ENCODE results near the gene CHST8. TPM values are rescaled to one million over a fixed set of nuclear protein-coding genes. Genes with fewer than 3 reads are reported as not detected.

CHST8 gene, protein sequence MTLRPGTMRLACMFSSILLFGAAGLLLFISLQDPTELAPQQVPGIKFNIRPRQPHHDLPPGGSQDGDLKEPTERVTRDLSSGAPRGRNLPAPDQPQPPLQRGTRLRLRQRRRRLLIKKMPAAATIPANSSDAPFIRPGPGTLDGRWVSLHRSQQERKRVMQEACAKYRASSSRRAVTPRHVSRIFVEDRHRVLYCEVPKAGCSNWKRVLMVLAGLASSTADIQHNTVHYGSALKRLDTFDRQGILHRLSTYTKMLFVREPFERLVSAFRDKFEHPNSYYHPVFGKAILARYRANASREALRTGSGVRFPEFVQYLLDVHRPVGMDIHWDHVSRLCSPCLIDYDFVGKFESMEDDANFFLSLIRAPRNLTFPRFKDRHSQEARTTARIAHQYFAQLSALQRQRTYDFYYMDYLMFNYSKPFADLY
- not detected for total RNA-seq

DNA sequence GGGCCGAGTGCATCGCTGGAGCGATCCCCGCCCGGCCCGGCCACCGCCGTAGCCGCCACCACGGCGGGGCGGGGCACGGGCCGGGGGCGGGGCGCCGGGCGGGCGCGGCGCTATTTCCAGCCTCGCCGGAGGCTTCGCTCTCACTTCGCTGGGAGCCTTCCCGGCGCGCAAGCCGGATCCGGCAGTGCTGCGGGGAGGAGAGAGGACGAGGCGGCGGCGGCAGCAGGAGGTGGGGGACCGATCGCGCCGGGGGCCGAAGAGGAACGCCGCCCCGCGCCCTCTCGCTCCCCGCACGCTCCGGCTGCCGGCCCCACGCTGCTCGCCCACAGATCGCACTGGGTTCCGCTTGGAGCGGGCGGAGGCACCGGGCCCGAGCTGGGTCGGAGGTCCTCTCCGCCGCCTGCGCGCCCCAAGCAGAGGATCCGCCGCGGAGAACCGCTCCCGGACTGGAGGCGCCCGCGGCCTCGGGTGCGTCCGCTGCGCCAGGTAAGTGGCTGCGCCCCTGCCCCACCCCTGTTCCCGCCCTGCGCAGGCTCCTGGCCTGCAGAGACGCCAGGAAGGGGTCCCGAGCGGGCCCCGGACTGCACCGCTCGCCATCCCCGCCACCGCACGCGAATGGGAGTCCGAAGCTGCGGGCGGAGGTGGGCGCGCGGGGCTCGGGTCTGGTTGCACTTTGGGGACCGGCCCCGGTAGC is at the start of gene CHST8:
Gene CHST8 (plus strand): TSS at position 143 of the 694 bp plus-strand sequence. CDS start 67,309 bp downstream, outside the sequence.
- no peak for DNase-seq
- Mint-ChIP-seq H3K9me3 (no peaks in the 10 kb centered on the region), H3K4me3 (no peak within 1 kb of the TSS), H3K4me1 (no peaks in the 10 kb centered on the region), H3K27ac (no peak within 1 kb of the TSS), H3K36me3 (no peaks in the 10 kb centered on the region), H3K27me3 (peaks cover 45% of the 10 kb centered on the region)
- POLR2A ChIA-PET: no interaction called here
- ATAC-seq (ENCODE audit: low read depth): no peak

DNA sequence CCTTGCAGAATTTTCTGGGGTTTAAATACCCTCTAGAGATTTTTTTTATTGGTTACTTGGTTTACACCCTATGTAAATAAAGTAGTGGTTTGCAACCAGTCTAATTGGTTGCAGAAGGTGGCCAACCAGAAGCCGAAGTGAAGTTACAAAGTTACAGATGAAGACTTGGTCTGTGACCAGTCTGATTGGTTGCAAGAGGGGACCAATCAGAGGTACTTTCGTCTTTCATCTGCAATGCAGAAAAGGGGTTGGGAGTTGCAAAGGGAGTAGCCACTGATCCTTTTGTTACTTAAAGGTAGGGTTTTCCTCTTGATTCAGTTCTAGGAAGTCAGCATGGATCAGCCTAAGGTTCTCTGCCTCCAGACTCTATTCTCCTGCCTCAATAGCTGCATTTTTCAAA is 48.8 kb upstream of the CHST8 start:
- no peak for DNase-seq
- H3K9me3 Mint-ChIP-seq: peaks cover 6% of the 10 kb centered on the region
- POLR2A ChIA-PET: no interaction called here
- peaks cover 27% of the 10 kb centered on the region for H3K27me3 Mint-ChIP-seq
- H3K27ac Mint-ChIP-seq: no peak overlapping the region
- H3K36me3 Mint-ChIP-seq: no peaks in the 10 kb centered on the region
- ATAC-seq (ENCODE audit: low read depth): no peak
- no peaks in the 10 kb centered on the region for H3K4me1 Mint-ChIP-seq
- H3K4me3 Mint-ChIP-seq: no peak overlapping the region

DNA sequence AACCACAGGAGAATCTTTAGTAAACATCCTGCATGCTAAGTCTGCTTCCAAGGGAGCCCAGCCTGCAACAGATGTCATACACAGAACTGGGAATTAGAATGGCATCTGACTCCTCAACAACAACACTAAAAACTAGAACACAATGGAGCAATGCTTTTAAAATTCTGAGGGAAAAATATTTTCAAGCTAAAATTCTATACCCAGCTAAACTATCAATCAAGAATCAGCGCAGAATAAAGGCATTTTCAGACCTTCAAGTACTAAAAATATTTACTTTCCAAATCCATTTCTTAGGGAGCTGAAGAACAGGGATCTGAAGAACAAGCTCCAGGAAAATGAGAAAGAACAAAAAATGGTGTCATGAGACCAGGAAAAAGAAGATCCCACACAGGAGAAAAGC is 46.9 kb upstream of the CHST8 start:
- Mint-ChIP-seq H3K36me3 (no peaks in the 10 kb centered on the region), H3K4me1 (no peaks in the 10 kb centered on the region), H3K27ac (no peak overlapping the region), H3K4me3 (no peak overlapping the region), H3K9me3 (peaks cover 6% of the 10 kb centered on the region), H3K27me3 (peaks cover 25% of the 10 kb centered on the region)
- DNase-seq: no peak
- ATAC-seq (ENCODE audit: low read depth): no peak
- POLR2A ChIA-PET: no interaction called here

DNA sequence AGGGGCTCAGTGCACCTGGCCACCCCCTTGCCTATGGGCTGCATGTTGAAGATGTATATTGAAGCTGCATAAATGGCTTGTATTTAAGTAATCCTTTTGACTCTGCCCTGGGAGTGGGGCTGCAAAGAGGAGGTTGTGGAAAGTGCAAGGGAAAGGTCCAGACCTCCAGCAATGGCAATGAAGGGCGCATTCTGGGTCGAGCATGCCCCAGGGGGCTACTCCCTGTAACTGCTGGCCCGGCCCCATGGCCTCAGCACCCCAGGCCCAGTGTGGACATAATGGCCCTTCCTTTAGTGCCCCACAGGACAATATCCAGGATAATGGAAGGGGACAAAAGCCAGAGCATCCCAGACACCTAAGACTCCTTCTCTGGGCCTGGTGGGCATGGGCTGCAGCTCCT is 43.1 kb upstream of the CHST8 start:
- H3K9me3 Mint-ChIP-seq: peaks cover 6% of the 10 kb centered on the region
- no peaks in the 10 kb centered on the region for H3K27me3 Mint-ChIP-seq
- H3K27ac Mint-ChIP-seq: no peak overlapping the region
- no peak overlapping the region for H3K4me3 Mint-ChIP-seq
- H3K36me3 Mint-ChIP-seq: no peaks in the 10 kb centered on the region
- ATAC-seq (ENCODE audit: low read depth): no peak
- POLR2A ChIA-PET: no interaction called here
- no peak for DNase-seq
- H3K4me1 Mint-ChIP-seq: no peaks in the 10 kb centered on the region

DNA sequence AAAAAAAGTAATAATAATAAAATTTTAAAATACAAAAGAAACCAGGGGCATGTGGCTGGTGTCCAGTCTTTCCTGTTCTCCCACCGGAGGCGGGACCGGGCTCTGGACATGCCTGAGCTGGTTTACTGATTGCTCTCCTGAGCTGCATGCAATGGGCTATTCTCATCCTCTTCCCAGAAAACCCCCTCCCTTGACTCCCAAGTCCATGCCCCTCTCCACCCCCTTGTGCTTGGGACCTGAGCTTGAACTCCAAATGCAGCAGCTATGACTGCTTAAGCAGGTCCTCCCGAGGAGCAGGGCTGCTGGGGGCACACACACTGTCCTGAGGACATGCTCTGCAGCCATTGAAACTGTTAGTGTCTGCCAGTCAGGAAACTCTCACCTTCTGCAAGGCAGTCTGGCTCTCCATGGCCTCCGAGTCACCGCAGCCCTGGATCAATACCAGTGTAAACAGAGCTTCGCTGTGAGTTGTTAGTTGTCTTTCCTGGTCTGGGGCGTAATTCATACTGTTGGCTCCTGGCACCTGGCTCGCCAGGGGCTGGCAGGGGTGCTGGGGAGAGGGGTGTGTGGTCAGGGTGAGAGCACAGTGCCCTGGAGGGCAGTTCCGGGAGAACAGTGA is 41.6 kb upstream of the CHST8 start:
- H3K27ac Mint-ChIP-seq: no peak overlapping the region
- H3K36me3 Mint-ChIP-seq: no peaks in the 10 kb centered on the region
- DNase-seq (no peak), ATAC-seq (ENCODE audit: low read depth) (no peak)
- no peak overlapping the region for H3K4me3 Mint-ChIP-seq
- H3K4me1 Mint-ChIP-seq: no peaks in the 10 kb centered on the region
- POLR2A ChIA-PET: no interaction called here
- H3K27me3 Mint-ChIP-seq: no peaks in the 10 kb centered on the region
- no peaks in the 10 kb centered on the region for H3K9me3 Mint-ChIP-seq

DNA sequence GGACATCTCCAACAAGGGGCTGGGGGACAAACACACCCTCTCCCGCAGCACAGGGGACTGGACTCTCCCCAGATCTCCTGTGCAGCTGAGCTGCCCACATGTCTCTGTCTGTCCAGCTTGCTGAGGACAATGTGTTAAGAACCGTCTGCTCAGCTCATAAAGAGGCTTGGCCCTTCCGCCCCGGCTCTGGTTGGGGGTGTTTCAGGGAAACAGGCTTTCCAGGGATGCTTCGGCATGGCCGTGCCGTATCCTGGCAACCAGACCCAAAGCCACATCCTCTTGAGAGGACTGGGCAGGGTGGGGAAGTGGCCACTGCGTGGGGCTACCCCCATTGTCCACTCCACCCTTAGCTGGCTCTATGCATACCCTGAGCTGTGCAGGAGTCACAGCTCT is 41.1 kb upstream of the CHST8 start:
- ATAC-seq (ENCODE audit: low read depth) (no peak), DNase-seq (no peak)
- Mint-ChIP-seq H3K27ac (no peak overlapping the region), H3K4me1 (no peaks in the 10 kb centered on the region), H3K27me3 (no peaks in the 10 kb centered on the region), H3K36me3 (no peaks in the 10 kb centered on the region), H3K4me3 (no peak overlapping the region), H3K9me3 (no peaks in the 10 kb centered on the region)
- POLR2A ChIA-PET: no interaction called here

DNA sequence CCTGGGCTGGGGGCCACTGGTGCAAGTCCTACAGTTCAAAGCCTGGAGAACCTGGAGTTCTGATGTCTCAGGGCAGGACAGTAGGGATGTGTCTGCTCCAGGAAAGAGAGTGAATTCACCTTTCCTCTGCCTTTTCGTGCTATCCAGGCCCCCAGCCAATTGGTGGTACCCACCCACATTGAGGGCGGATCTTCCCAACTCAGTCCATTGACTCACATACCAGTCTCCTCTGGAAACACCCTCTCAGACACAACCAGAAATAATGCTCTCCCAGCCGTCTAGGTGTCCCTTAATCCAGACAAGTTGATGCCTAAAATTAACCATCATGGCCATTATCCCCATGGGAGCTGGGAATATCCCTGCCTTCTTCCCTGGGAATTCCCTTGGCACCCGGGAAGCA is 38.8 kb upstream of the CHST8 start:
- Mint-ChIP-seq H3K9me3 (peaks cover 5% of the 10 kb centered on the region), H3K4me1 (no peaks in the 10 kb centered on the region), H3K27ac (no peak overlapping the region), H3K4me3 (no peak overlapping the region), H3K36me3 (no peaks in the 10 kb centered on the region), H3K27me3 (no peaks in the 10 kb centered on the region)
- DNase-seq (no peak), ATAC-seq (ENCODE audit: low read depth) (no peak)
- POLR2A ChIA-PET: no interaction called here

DNA sequence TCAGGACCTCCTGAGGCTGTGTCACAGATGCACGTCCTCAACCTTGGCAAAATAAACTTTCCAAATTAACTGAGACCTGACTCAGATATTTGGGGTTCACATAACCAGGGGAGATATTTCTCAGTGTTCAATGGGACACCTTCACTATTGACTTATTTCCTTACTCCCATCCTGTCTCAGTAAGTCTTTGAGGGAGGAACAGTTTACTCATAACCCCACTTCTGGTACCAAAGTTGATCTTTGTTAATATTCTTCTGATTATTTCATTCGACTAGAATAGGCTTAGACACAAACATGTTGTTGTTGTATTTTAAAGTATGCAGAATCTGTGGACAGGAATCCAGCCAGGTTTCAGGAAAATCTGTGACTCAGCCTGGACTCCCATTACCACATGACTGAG is 34.6 kb upstream of the CHST8 start:
- no peak for DNase-seq
- no peaks in the 10 kb centered on the region for H3K27me3 Mint-ChIP-seq
- H3K9me3 Mint-ChIP-seq: peaks cover 5% of the 10 kb centered on the region
- no peak overlapping the region for H3K4me3 Mint-ChIP-seq
- no peaks in the 10 kb centered on the region for H3K4me1 Mint-ChIP-seq
- H3K36me3 Mint-ChIP-seq: no peaks in the 10 kb centered on the region
- ATAC-seq (ENCODE audit: low read depth): no peak
- no peak overlapping the region for H3K27ac Mint-ChIP-seq
- POLR2A ChIA-PET: no interaction called here

DNA sequence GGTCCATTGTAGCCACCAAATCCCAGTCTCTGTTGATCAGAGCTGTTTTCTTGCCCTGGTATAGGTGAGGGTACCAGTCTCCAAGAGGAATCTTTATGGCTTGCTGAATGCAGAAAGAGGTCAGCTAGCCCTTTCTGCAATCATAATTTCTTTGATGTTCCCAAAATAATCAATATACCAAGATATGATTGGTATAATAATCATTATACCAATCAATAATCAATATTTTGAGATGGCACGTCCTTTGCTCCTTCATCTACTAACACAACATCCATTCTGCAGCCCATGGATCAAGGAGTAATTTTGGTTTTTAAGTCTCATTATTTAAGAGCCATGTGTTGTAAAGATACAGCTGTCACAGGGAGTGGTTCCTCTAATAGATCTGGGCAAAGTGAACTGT is 31.5 kb upstream of the CHST8 start:
- H3K9me3 Mint-ChIP-seq: peaks cover 5% of the 10 kb centered on the region
- no peaks in the 10 kb centered on the region for H3K36me3 Mint-ChIP-seq

DNA sequence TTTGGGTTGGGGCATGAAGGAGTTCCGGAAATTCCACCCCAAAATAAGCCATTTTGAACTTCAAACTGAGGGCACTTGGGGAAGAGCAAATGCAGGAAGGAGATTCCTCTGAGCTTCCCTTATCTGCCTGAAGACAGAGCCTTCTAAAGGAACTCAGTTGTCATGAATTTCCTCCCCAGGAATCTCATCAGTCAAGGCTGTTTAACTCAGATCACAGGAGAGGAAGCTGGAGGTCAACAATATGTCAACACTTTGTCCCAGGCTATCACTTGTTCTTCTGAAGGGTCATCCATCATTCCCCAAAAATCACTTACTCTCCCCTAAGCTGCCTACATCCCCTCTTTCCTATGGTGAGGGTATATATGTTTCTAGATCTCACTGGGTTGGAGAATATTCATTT is 26.0 kb upstream of the CHST8 start:
- H3K27me3 Mint-ChIP-seq: peaks cover 5% of the 10 kb centered on the region

More for the DNA sequence above, 31.5 kb upstream of the CHST8 start:
- H3K27ac Mint-ChIP-seq: no peak overlapping the region
- peaks cover 4% of the 10 kb centered on the region for H3K27me3 Mint-ChIP-seq
- DNase-seq (no peak), ATAC-seq (ENCODE audit: low read depth) (no peak)
- no peaks in the 10 kb centered on the region for H3K4me1 Mint-ChIP-seq
- no peak overlapping the region for H3K4me3 Mint-ChIP-seq
- POLR2A ChIA-PET: no interaction called here

DNA sequence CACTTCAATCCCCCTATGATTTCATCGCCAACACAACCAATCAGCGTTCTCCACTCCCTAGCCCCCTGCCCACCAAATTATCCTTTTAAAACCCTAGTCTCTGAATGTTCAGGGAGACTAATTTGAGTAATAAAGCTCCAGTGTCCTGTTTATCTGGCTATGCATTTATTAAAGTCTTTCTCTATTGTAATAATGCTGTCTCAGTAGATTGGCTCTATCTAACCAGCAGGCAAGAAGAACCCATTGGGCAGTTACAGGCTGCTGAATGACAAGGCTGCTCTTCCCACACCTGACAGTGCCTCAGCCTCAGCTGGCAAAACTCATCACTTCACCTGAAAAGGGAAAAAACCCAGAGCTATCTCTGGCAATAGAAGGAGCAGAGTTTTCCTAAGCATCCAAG is 20.2 kb upstream of the CHST8 start:
- POLR2A ChIA-PET: no interaction called here
- ATAC-seq (ENCODE audit: low read depth) (no peak), DNase-seq (no peak)
- Mint-ChIP-seq H3K27me3 (peaks cover 4% of the 10 kb centered on the region), H3K9me3 (peaks cover 6% of the 10 kb centered on the region), H3K27ac (no peak overlapping the region), H3K4me1 (no peaks in the 10 kb centered on the region), H3K4me3 (no peak overlapping the region), H3K36me3 (no peaks in the 10 kb centered on the region)

More for the DNA sequence above, 26.0 kb upstream of the CHST8 start:
- no peak for ATAC-seq (ENCODE audit: low read depth)
- no peaks in the 10 kb centered on the region for H3K36me3 Mint-ChIP-seq
- H3K4me3 Mint-ChIP-seq: no peak overlapping the region
- H3K4me1 Mint-ChIP-seq: no peaks in the 10 kb centered on the region
- POLR2A ChIA-PET: no interaction called here
- no peak for DNase-seq
- no peak overlapping the region for H3K27ac Mint-ChIP-seq
- H3K9me3 Mint-ChIP-seq: no peaks in the 10 kb centered on the region

DNA sequence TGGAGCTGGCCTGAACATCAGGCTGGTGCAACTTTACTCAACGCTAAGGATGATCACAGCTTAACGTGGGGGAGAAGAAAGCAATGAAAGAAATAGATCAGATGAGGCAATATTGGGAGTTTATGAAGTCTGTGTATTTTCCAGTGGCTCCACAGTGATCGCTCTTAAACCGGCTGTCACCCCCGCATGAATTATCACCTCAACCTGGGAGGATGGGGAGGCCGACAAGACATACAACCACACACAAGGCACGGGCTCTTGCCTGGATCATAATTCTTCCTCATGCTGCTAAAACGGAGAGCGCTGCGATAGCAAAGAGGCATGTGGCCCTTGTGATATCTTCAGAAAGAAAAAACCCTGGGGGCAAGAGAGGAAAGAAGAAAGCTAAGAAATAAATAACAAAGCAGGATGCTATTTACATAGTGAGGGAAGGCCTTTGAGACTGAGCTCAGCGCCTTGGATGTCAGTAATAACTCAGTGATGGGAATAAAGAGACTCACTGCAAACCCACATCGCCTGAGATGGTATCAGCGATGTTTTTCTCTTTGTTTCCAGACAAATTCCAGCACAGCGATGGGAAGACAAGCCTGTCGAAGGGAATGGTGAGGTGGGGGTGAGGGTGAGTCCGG is 19.1 kb upstream of the CHST8 start:
- DNase-seq: no peak
- POLR2A ChIA-PET: no interaction called here
- peaks cover 6% of the 10 kb centered on the region for H3K9me3 Mint-ChIP-seq
- H3K4me3 Mint-ChIP-seq: no peak overlapping the region
- H3K36me3 Mint-ChIP-seq: no peaks in the 10 kb centered on the region
- ATAC-seq (ENCODE audit: low read depth): no peak
- no peaks in the 10 kb centered on the region for H3K4me1 Mint-ChIP-seq
- peaks cover 7% of the 10 kb centered on the region for H3K27me3 Mint-ChIP-seq
- no peak overlapping the region for H3K27ac Mint-ChIP-seq

DNA sequence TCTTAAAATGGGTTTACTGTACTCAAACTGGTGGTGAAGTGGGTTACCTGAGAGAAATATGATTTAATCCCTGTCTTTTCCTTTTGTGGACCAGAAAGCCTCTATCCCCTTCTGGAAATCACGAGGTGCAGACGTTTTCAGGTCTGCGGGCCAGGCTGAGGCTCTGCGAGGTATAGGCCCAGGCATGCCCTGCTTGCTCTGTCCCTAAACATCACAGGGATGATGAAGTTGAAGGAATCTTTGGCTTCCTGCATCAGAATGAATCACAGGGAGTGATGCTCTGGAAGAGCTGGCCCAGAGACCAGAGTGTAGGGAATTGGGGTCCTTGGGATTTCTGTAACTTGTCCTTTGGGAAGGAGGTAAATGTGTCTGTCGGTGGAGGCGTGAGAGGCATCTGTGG is 18.4 kb upstream of the CHST8 start:
- no peaks in the 10 kb centered on the region for H3K4me1 Mint-ChIP-seq
- DNase-seq (no peak), ATAC-seq (ENCODE audit: low read depth) (no peak)
- peaks cover 6% of the 10 kb centered on the region for H3K9me3 Mint-ChIP-seq
- POLR2A ChIA-PET: no interaction called here
- H3K27me3 Mint-ChIP-seq: peaks cover 7% of the 10 kb centered on the region
- H3K27ac Mint-ChIP-seq: no peak overlapping the region
- no peaks in the 10 kb centered on the region for H3K36me3 Mint-ChIP-seq
- no peak overlapping the region for H3K4me3 Mint-ChIP-seq
